ENCODE data around the gene BRSK1.

Gene BRSK1

DNA sequence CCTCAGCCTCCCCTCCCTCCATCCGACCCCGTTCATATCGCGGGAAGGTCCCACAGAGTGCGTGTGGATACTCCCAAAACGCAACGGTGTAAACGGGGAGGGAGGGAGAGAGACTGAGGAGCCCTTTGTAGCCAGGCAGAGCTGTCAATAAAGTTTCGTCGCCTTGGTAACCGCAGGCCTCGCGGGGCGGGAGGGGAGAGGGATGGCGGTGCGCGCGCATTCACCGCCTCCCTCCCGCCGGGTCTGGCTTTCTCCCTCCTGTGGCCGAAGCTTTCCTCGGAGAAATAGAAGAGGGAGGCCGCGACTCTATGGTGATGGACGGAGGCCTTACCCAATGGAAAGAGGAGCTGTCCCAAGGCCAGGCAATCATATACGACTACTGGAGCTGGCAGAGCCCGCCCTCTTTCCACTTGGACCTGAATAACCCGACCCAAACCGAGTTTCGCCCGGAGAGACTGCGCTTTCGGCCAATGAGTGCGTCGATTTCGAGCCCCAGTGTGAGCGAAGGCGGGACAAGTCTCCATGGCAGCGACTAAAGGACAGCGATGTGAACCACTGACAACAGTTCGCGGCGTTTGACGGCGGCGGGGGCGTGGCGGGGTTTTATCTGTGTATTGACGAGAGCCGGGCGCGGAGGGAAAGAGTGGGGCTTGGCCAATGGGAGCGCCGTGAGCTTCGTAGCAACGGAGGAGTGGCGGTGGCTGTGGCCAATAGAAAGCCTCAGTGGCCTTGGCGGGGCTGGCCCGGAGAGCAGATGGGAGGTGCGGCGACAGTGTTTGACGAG is 55.5 kb downstream of the BRSK1 start, which contains the start of gene KMT5C:
Gene KMT5C (plus strand): TSS at position 772 of the 784 bp plus-strand sequence. CDS start 2,061 bp downstream, outside the sequence.
- TF ChIP-seq GATA3 (IDR thresholded peaks at IDR 0.05; ENCODE audit: low read depth, low read length): no peak
- peak; percentile 76 for TF ChIP-seq GATA2 (IDR thresholded peaks at IDR 0.05; ENCODE audit: low read depth, low read length)

DNA sequence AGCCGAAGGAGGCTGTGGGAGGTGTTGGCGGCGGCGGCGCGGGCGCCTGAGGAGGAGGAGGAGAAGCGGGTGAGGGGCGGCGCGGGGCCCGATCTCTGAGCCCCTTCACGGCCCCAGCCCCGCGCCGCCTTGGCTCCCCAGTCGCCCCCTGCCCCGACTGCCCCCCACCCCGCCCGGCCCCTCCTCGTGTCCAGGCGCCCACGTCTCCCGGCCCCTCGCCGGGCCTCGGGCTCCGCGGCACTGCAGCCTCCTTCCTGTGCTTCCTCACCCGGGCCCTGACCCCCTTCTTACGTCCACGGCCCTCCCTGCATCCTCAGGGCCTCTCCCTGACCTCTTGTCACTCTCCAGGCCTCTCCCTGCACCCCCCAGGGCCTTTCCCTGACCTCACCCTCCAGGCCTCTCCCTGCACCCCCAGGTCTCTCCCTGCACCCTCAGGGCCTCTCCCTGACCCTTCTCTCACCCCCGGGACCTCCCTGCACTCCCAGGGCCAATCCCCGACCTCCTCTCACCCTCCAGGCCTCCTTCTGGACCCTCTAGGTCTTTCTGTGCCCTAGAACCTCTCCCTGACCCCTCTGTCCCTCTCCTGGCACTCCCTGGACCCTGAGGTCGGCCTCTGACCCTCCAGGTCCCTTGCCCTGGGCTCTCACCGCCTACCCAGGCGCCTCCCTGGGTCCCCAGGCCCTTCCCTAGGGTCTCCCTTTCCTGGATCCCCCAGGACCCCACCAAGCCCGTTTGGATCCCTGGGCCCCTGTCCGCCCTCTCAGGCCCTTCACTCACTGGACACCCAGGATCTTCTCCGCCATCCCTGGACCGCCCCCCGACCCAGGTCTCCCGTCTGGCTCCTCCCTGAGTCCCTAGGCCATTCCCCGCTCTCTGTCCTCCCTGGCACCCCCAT is 56.3 kb downstream of the BRSK1 start:
- no peak for TF ChIP-seq GATA3 (IDR thresholded peaks at IDR 0.05; ENCODE audit: low read depth, low read length)

DNA sequence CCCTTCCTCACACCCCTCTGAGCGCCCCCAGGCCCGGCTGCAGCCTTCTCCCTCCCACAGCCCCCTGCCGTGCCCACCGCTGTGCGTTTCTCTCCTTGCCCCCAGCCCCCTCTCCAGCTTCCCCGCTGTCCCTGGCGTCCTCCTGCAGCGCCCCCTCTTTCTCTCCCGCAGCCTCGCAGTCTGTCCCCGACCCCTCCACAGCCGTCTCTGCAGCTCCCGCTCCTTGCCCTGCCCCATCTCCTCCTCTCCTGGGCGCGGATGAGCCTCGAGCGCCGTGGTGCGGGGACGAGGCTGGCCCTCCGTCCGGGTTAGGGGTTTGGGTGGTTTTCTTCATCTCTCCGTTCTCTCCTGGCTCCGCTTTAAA is 57.0 kb downstream of the BRSK1 start:
- TF ChIP-seq GATA3 (IDR thresholded peaks at IDR 0.05; ENCODE audit: low read depth, low read length) (no peak), GATA2 (IDR thresholded peaks at IDR 0.05; ENCODE audit: low read depth, low read length) (no peak)

DNA sequence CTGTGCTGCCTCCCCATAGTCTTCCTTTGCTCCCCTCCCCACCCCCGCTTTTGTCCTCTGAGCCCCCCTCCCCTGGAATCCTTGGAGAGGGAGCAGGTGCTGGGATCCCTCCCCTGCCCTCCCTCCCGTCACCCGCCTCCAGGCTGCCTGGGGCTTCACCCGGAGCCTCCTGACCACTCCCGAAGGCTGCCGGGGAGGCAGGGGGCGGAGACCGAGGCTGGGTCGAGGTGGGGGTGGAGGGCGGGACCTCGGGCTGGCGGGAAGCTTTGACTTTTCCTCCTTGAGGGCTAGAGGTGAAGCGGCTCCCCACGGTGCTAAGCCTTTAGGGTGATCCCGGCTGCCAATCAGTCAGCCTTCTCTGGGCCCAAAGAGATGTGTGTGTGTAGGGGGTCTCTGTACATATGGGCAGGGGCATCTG is 57.4 kb downstream of the BRSK1 start:
- TF ChIP-seq GATA2 (IDR thresholded peaks at IDR 0.05; ENCODE audit: low read depth, low read length) (no peak), GATA3 (IDR thresholded peaks at IDR 0.05; ENCODE audit: low read depth, low read length) (no peak)

DNA sequence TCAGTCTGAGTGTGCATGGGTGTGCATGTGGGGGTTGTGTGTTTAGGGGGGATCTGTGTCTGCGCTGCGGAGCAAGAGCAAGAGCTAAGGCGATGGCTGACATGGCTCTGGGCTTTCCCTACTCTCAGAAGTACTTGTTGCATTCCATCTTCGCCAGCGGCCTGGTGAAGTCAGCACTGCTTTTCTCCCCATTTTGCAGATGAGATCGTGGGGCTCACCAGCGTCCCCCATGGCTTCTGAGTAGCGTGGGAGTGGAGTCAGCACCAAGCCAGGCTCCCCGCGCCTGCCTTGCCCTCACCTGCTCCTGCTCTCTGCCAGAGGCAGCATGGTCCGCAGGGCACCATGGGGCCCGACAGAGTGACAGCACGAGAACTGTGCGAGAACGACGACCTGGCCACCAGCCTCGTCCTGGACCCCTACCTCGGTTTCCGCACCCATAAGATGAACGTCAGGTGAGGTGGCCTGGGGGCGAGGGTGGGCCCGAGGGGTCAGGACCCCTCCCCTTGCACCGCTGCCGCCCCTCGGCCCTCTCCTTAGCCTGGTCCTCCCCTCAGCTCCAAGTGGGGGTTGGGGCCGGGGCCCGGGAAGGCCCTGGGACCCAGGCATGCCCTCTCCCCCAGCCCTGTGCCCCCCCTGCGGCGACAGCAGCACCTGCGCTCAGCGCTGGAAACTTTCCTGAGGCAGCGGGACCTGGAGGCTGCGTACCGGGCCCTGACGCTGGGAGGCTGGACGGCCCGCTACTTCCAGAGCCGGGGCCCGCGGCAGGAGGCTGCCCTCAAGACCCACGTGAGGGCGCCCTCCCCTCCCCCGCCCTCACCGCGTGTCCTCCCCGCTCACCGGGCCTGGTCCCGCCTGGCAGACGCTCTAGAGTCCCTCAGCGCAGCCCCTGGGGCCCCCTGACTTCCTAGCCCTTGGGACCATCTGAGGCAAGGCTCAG is 58.1 kb downstream of the BRSK1 start:
- no peak for TF ChIP-seq GATA3 (IDR thresholded peaks at IDR 0.05; ENCODE audit: low read depth, low read length)
- no peak for TF ChIP-seq GATA2 (IDR thresholded peaks at IDR 0.05; ENCODE audit: low read depth, low read length)

DNA sequence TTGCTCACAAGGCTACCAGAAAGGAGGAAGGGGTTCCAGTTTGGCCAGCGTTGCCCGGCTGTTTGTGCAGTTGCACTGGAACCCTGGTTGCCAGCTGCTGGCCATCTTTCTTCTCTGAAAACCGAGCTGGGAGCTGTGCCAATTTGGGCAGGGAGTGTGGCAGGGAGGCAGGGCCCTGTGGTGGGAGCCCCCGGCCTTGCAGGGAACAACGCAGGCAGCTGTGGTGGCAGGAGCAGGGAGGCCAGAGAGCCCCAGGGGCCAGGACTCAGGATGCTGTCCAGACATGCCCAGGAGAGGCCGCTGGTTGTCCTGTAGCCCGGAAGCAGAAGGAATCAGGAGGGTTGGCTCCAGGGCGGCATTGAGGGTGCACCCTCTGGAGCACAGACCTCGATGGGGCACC is 60.6 kb downstream of the BRSK1 start:
- TF ChIP-seq GATA2 (IDR thresholded peaks at IDR 0.05; ENCODE audit: low read depth, low read length) (no peak), GATA3 (IDR thresholded peaks at IDR 0.05; ENCODE audit: low read depth, low read length) (no peak)

DNA sequence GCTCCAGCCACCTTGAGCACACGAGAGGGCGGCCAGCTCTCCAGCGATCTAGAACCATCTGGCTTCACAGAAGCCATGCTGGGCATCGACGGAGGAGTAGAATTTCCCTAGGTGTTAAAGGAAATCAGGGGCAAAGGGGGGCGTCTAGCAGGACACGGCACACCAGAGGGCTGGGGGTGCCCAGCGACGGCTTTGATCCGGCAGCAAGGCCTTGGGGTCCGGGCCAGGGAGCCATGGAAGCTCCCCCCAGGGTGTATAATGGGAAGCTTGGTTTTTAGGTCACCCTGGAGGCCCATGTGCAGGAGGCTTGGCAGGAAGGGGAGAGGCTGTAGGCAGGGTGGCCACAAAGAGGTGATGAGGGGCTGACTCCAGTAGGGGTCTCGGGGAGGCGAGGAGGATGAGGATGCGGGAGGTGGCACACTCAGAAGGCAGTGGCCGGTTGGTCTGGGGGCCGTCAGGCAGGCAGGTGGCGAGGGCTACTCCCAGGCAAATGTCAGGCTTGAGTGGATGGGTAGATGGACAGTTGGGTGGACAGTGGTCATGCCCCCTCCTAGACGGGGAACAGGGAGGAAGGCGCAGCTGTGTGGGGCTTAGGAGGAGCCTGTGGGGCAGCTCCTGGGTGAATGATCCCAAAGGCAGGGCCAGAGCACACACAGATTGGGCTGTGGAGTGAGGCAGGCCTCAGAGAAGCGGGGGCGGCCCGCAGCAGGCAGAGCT is 61.5 kb downstream of the BRSK1 start:
- TF ChIP-seq GATA3 (IDR thresholded peaks at IDR 0.05; ENCODE audit: low read depth, low read length): no peak
- no peak for TF ChIP-seq GATA2 (IDR thresholded peaks at IDR 0.05; ENCODE audit: low read depth, low read length)

DNA sequence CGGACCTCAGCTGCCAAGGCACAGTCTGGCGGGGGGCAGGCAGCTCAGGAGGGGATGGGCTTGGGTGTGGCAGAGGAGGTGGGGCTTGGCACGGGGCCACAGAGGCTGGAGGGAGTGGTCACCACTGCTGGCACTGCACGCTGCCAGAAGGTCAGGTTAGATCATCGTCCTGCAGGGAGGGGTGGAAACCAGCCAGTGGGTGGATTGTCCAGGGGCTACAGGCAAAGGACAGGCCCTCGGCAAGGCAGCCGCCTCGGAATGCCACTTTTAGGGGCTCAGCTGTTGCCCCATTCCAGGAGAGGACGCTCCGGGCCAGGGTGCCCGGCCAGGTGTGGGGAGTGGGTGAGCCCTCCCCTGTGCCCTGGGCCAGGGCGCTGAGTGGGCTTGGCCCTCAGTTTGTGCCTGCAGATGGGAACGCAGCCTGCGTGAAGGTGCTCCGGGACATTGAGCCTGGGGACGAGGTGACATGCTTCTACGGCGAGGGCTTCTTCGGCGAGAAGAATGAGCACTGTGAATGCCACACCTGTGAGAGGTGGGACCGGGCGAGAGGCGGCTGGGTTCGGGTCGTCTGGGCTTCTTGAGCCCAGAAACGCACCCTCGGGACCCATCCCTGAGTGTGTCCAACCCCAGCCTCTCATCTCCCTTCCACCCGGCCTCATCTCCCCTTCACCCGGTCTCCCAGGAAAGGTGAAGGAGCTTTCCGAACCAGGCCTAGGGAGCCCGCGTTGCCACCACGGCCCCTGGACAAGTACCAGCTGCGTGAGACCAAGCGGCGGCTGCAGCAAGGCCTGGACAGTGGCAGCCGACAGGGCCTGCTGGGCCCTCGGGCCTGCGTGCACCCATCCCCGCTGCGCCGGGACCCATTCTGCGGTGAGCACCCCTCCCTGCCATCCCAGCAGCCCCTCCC is 62.3 kb downstream of the BRSK1 start:
- TF ChIP-seq GATA3 (IDR thresholded peaks at IDR 0.05; ENCODE audit: low read depth, low read length): no peak
- no peak for TF ChIP-seq GATA2 (IDR thresholded peaks at IDR 0.05; ENCODE audit: low read depth, low read length)

DNA sequence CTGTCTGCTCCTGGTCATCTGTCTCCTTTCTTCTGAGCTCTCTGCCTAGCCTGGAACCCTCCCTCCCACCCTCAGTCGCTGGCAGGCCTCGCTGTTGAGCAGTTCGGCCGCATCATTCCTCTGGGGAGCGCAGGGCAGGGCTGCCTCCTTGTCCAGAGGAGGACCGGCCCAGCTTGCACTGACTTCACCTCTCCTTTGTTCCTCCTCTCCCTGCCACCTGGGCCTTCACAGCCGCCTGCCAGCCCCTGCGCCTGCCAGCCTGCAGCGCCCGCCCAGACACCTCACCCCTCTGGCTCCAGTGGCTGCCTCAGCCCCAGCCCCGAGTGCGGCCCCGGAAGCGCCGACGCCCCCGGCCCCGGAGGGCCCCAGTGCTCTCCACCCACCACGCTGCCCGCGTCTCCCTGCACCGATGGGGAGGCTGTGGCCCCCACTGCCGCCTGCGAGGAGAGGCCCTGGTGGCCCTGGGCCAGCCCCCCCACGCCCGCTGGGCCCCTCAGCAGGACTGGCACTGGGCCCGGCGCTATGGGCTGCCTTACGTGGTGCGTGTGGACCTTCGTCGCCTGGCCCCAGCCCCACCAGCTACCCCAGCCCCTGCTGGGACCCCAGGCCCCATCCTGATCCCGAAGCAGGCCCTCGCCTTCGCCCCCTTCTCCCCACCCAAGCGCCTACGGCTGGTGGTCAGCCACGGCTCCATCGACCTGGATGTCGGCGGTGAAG is 63.1 kb downstream of the BRSK1 start:
- TF ChIP-seq GATA3 (IDR thresholded peaks at IDR 0.05; ENCODE audit: low read depth, low read length): no peak
- TF ChIP-seq GATA2 (IDR thresholded peaks at IDR 0.05; ENCODE audit: low read depth, low read length): no peak

DNA sequence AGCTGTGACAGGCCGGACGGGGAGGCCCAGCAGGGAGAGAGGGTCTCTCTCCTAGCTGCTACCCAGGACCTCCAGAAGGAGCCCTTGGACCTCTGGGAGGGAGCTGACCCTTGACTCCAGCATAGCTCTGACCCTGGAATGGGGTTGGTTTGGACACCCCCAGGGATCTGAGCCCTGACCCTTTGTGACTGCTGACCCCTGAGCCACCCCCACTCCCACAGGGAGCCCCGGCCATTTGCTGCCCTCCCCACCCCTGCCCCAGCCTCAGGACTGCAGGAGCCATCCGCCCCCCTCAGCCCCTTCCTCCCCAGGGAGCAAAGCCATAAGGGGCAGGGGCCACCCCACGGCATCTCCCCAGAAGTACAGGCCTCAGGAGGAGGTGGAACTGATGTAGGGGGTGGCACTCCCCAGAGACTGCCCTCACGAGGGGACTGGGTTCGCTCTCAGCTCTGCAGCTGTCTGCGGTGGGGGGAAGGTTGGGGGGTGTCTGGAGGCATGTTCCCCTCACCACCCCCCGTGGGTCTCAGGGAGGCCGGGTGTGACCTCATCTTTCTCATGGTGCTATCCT is 63.7 kb downstream of the BRSK1 start:
- TF ChIP-seq GATA2 (IDR thresholded peaks at IDR 0.05; ENCODE audit: low read depth, low read length): no peak
- TF ChIP-seq GATA3 (IDR thresholded peaks at IDR 0.05; ENCODE audit: low read depth, low read length): no peak

DNA sequence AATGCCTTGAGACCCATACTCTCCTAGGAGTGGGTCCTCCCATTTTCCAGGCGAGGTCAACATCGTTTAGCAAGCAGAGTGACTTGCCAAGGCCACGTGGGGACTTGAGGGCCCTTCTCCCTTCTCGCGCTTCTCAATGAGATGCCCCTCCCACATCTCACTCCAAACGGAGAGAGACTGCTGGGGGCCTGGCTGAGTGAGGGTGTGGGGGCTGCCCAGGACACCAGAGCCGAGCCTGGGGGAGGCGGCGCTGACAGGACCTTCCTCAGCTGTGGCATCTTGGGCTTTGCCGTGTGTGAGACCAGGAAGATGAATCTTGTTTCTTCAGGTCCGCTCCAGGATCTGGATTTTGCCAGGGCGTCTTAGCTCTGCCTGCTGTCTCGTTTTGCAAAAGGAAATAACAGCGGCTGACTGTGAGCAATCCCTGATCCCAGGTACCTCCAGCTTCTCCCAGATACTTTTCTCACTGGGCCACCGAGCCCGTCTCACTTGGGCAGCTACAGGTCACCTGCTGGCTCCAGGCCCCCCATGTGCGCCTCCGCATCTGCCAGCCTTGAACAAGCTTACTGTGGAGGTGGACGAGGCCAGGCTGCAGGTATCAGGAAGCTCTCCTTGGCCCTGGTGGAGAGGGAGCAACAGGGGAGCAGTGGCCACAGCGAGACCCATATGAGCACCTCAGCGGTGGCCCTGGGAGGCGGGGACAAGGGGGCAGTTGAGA is 64.7 kb downstream of the BRSK1 start:
- no peak for TF ChIP-seq GATA3 (IDR thresholded peaks at IDR 0.05; ENCODE audit: low read depth, low read length)
- no peak for TF ChIP-seq GATA2 (IDR thresholded peaks at IDR 0.05; ENCODE audit: low read depth, low read length)
